ENCODE results near the gene DNAH9. TPM values are rescaled to one million over a fixed set of nuclear protein-coding genes. Genes with fewer than 3 reads are reported as not detected.
A peak's percentile ranks its signal among the peaks of the same experiment; 100 is the strongest.

The DNAH9 gene
- total and polyA plus RNA-seq, 2 experiments from 2014 or later = 0.24 to 1.8 TPM

GRCh38 chr17:11736613-11737312 is 138.5 kb downstream of the DNAH9 start:
- H3K4me3 ChIP-seq = no peak overlapping the region
- no peak for DNase-seq (ENCODE audit: low read depth in 1 of 2, low spot score in 1 of 2)
- H3K9me3 ChIP-seq (ENCODE audit: low read depth) = no peaks in the 10 kb centered on the region
- no peaks in the 10 kb centered on the region for H3K4me1 ChIP-seq (ENCODE audit: low read depth)
- H3K27ac ChIP-seq = no peak overlapping the region
- no peak for TF ChIP-seq CTCF (IDR thresholded peaks at IDR 0.05; ENCODE audit: low read depth, low read length)
- no peaks in the 10 kb centered on the region for H3K27me3 ChIP-seq
- H3K36me3 ChIP-seq = no peaks in the 10 kb centered on the region

GRCh38 chr17:11737313-11737679 is 139.0 kb downstream of the DNAH9 start:
- DNase-seq (ENCODE audit: low read depth in 1 of 2, low spot score in 1 of 2) = no peak
- H3K4me1 ChIP-seq (ENCODE audit: low read depth) = no peaks in the 10 kb centered on the region
- H3K4me3 ChIP-seq = no peak overlapping the region
- no peaks in the 10 kb centered on the region for H3K36me3 ChIP-seq
- TF ChIP-seq CTCF (IDR thresholded peaks at IDR 0.05; ENCODE audit: low read depth, low read length) = no peak
- H3K27ac ChIP-seq = no peak overlapping the region
- H3K27me3 ChIP-seq = no peaks in the 10 kb centered on the region
- H3K9me3 ChIP-seq (ENCODE audit: low read depth) = no peaks in the 10 kb centered on the region

DNA sequence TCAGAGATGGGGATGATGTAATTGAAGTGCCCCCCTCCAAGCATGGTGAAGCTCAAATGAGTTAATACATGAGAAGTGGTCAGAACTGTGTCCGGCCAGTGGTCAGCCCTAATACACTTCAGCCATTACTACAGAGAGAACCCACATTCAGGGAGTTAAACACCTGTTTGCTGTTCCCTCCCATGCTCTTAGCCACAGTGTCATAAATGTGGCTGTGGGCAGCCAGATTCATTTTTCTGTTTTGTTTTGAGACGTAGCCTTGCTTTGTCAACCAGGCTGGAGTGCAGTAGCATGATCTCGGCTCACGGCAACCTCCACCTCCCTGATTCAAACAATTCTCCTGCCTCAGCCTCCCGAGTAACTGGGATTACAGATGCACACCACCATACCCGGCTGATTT is 139.9 kb downstream of the DNAH9 start:
- Histone ChIP-seq H3K9me3 (ENCODE audit: low read depth) (no peaks in the 10 kb centered on the region), H3K27ac (no peak overlapping the region), H3K4me1 (ENCODE audit: low read depth) (no peaks in the 10 kb centered on the region), H3K27me3 (no peaks in the 10 kb centered on the region), H3K4me3 (no peak overlapping the region), H3K36me3 (no peaks in the 10 kb centered on the region)
- no peak for DNase-seq (ENCODE audit: low read depth in 1 of 2, low spot score in 1 of 2)
- TF ChIP-seq CTCF (IDR thresholded peaks at IDR 0.05; ENCODE audit: low read depth, low read length) = no peak

GRCh38 chr17:11739351-11739750 is 141.1 kb downstream of the DNAH9 start:
- DNase-seq (ENCODE audit: low read depth in 1 of 2, low spot score in 1 of 2) = no peak
- no peak for TF ChIP-seq CTCF (IDR thresholded peaks at IDR 0.05; ENCODE audit: low read depth, low read length)
- H3K4me3 ChIP-seq = no peak overlapping the region
- no peaks in the 10 kb centered on the region for H3K4me1 ChIP-seq (ENCODE audit: low read depth)
- no peak overlapping the region for H3K27ac ChIP-seq
- H3K36me3 ChIP-seq = no peaks in the 10 kb centered on the region
- H3K9me3 ChIP-seq (ENCODE audit: low read depth) = no peaks in the 10 kb centered on the region
- H3K27me3 ChIP-seq = no peaks in the 10 kb centered on the region

DNA sequence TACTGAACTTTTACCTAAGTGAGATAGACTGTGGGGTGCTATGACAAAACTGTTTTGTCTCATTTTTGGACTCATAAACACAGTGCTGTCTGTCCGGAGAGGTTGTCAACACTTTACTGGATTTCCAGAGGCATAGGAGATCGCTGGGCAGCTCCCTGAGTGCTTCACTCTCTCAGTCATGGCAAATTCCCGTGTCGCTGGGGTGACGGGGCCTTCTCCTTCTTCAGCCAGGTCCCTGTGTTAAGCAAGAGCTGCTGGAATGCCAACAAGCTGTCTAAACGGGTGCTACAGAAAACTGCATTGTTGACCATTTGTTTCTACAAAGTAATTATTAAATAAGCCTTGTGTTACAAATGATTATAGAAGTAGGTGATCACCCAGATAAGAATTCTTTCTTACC is 141.6 kb downstream of the DNAH9 start:
- H3K27ac ChIP-seq = no peak overlapping the region
- no peak overlapping the region for H3K4me3 ChIP-seq
- no peaks in the 10 kb centered on the region for H3K27me3 ChIP-seq
- no peaks in the 10 kb centered on the region for H3K4me1 ChIP-seq (ENCODE audit: low read depth)
- H3K36me3 ChIP-seq = no peaks in the 10 kb centered on the region
- peak in 1 of 2 donors; percentile 7 for DNase-seq (ENCODE audit: low read depth in 1 of 2, low spot score in 1 of 2)
- H3K9me3 ChIP-seq (ENCODE audit: low read depth) = no peaks in the 10 kb centered on the region
- no peak for TF ChIP-seq CTCF (IDR thresholded peaks at IDR 0.05; ENCODE audit: low read depth, low read length)

Measured in cardiac muscle cell (in vitro differentiated cells and primary cell).